IMR-90 (cell line): ENCODE data around the gene DUSP12. TPM values are rescaled to one million over a fixed set of nuclear protein-coding genes. Genes with fewer than 3 reads are reported as not detected.

ENCODE experiments used
- ATAC-seq: fragments of 200-7000 bp; cut with Tn5 transposase; 2 replicates; pipeline ENCODE4 v1.9.1; 2020; ENCODE audit warnings: low read depth, mild to moderate bottlenecking, moderate library complexity
- BruUV-seq: library from RNA; stranded (reverse); fragments of 400-500 nt; replicated peaks from 2 replicates; lab custom pipeline; 2021; lab: Mats Ljungman, UMichigan
- CTCF ChIA-PET: fragments of 300-600 bp; formaldehyde crosslinking; extraction: SDS; loops from one replicate; lab custom pipeline; 2021; ENCODE audit warnings: antibody characterized with exemption; lab: Yijun Ruan, JAX
- POLR2A ChIA-PET: fragments of 300-600 bp; sonication (Branson Sonifier 250); formaldehyde crosslinking; loops from one replicate; lab custom pipeline; 2022; ENCODE audit warnings: antibody characterized with exemption; ENCODE audit not compliant: unreplicated experiment; lab: Charles Lee
- DNase-seq: peaks from one replicate; pipeline ENCODE4 v3.0.0; 2013
- H2AFZ ChIP-seq: replicated peaks from 2 replicates; pipeline ENCODE3; 2013; ENCODE audit warnings: low read length, mild to moderate bottlenecking; ENCODE audit not compliant: poor library complexity
- H2AK5ac ChIP-seq: 2 replicates; pipeline ENCODE4 v1.6.1; 2013; ENCODE audit warnings: low read depth, low read length, inconsistent platforms
- H2AK9ac ChIP-seq: replicated peaks from 2 replicates; pipeline ENCODE3; 2013; ENCODE audit warnings: mild to moderate bottlenecking, low read depth, low read length, moderate library complexity; ENCODE audit not compliant: poor library complexity
- H2BK120ac ChIP-seq: 2 replicates; pipeline ENCODE4 v1.6.1; 2013; ENCODE audit warnings: low read depth, low read length, inconsistent platforms
- H2BK15ac ChIP-seq: 3 replicates; pipeline ENCODE4 v1.6.1; 2013; ENCODE audit warnings: low read depth, low read length, inconsistent platforms
- H2BK20ac ChIP-seq: 2 replicates; pipeline ENCODE4 v1.6.1; 2013; ENCODE audit warnings: low read depth, mild to moderate bottlenecking, inconsistent platforms, low read length, moderate library complexity
- H2BK5ac ChIP-seq: 2 replicates; pipeline ENCODE4 v1.6.1; 2013; ENCODE audit warnings: mild to moderate bottlenecking, low read depth, low read length, inconsistent platforms; ENCODE audit not compliant: poor library complexity, severe bottlenecking
- H3K14ac ChIP-seq: replicated peaks from 2 replicates; pipeline ENCODE4 v1.6.1; 2013; ENCODE audit warnings: low read depth, low read length, inconsistent platforms
- H3K18ac ChIP-seq: 2 replicates; pipeline ENCODE4 v1.6.1; 2013; ENCODE audit warnings: low read depth, low read length, control low read depth
- H3K23ac ChIP-seq: 2 replicates; pipeline ENCODE4 v1.6.1; 2013; ENCODE audit warnings: low read depth, low read length, inconsistent platforms
- H3K27ac ChIP-seq: 2 replicates; pipeline ENCODE4 v1.5.1; 2013; ENCODE audit warnings: mild to moderate bottlenecking, control low read depth, low read length; ENCODE audit not compliant: insufficient read depth
- H3K27me3 ChIP-seq: 2 replicates; pipeline ENCODE4 v1.6.1; 2013; ENCODE audit warnings: low read length; ENCODE audit not compliant: control insufficient read depth, insufficient read depth
- H3K36me3 ChIP-seq: 2 replicates; pipeline ENCODE4 v1.6.1; 2013; ENCODE audit warnings: low read length, mixed read lengths; ENCODE audit not compliant: control insufficient read depth, insufficient read depth
- H3K4ac ChIP-seq: 2 replicates; pipeline ENCODE4 v1.6.1; 2013; ENCODE audit warnings: low read depth, low read length, inconsistent platforms
- H3K4me1 ChIP-seq: 2 replicates; pipeline ENCODE4 v1.6.1; 2013; ENCODE audit warnings: low read length, mixed read lengths; ENCODE audit not compliant: control insufficient read depth, insufficient read depth
- H3K4me2 ChIP-seq: 2 replicates; pipeline ENCODE4 v1.6.1; 2013; ENCODE audit warnings: low read depth, mild to moderate bottlenecking, control low read depth, low read length, moderate library complexity
- H3K4me3 ChIP-seq: 2 replicates; pipeline ENCODE4 v1.5.1; 2013; ENCODE audit warnings: low read depth, mild to moderate bottlenecking, control low read depth, low read length, moderate library complexity; ENCODE audit not compliant: insufficient read depth
- H3K56ac ChIP-seq: 2 replicates; pipeline ENCODE4 v1.6.1; 2013; ENCODE audit warnings: low read length, inconsistent platforms; ENCODE audit not compliant: insufficient read depth; ENCODE audit errors: extremely low read depth
- H3K79me1 ChIP-seq, 2 experiments: 2 replicates each; pipeline ENCODE4 v1.6.1; 2013; ENCODE audit warnings: low read length in 2 of 2, inconsistent platforms in 1 of 2, low read depth in 1 of 2
- H3K9ac ChIP-seq: 2 replicates; pipeline ENCODE4 v1.6.1; 2013; ENCODE audit warnings: low read depth, low read length, control low read depth
- H3K9me1 ChIP-seq: 2 replicates; pipeline ENCODE4 v1.6.1; 2013; ENCODE audit warnings: low read length, inconsistent platforms; ENCODE audit not compliant: insufficient read depth
- H3K9me3 ChIP-seq: 2 replicates; pipeline ENCODE4 v1.6.1; 2013; ENCODE audit warnings: low read length; ENCODE audit not compliant: control insufficient read depth, insufficient read depth
- H4K20me1 ChIP-seq: 2 replicates; pipeline ENCODE4 v1.6.1; 2013; ENCODE audit warnings: low read length, inconsistent platforms; ENCODE audit not compliant: insufficient read depth
- H4K5ac ChIP-seq: 2 replicates; pipeline ENCODE4 v1.6.1; 2013; ENCODE audit warnings: mild to moderate bottlenecking, low read depth, low read length, control low read depth
- H4K8ac ChIP-seq, 2 experiments: 2 replicates each; pipeline ENCODE4 v1.6.1; 2013; ENCODE audit warnings: low read depth in 2 of 2, low read length in 2 of 2, control low read depth in 1 of 2, inconsistent platforms in 1 of 2
- H4K91ac ChIP-seq: 2 replicates; pipeline ENCODE4 v1.6.1; 2013; ENCODE audit warnings: low read depth, low read length, inconsistent platforms; ENCODE audit not compliant: insufficient read depth
- BHLHE40 ChIP-seq: fragments of 150-350 bp; IDR thresholded peaks from 2 replicates; pipeline ENCODE4 v1.6.1; 2016; ENCODE audit warnings: mild to moderate bottlenecking, low read depth, low read length
- CEBPB ChIP-seq: IDR thresholded peaks from 2 replicates; pipeline ENCODE4 v1.6.1; 2012; ENCODE audit warnings: low read depth, low read length, improper control_type of control experiment
- CHD1 ChIP-seq: IDR thresholded peaks from 2 replicates; pipeline ENCODE4 v1.6.1; 2012; ENCODE audit warnings: low read depth, low read length, improper control_type of control experiment
- CTCF ChIP-seq: conservative IDR thresholded peaks from 2 replicates; pipeline ENCODE4 v1.5.1; 2012; ENCODE audit warnings: mild to moderate bottlenecking, low read depth, low read length, improper control_type of control experiment
- ELK1 ChIP-seq: fragments of 150-350 bp; IDR thresholded peaks from 2 replicates; pipeline ENCODE4 v1.6.1; 2016; ENCODE audit warnings: low read depth, mild to moderate bottlenecking, low read length, moderate library complexity, borderline replicate concordance
- FOS ChIP-seq: fragments of 150-350 bp; IDR thresholded peaks from 2 replicates; pipeline ENCODE4 v1.6.1; 2016; ENCODE audit warnings: low read depth, low read length
- MAFK ChIP-seq: IDR thresholded peaks from 2 replicates; pipeline ENCODE4 v1.6.1; 2012; ENCODE audit warnings: low read depth, low read length, improper control_type of control experiment
- MAZ ChIP-seq: IDR thresholded peaks from 2 replicates; pipeline ENCODE4 v1.6.1; 2012; ENCODE audit warnings: low read depth, mild to moderate bottlenecking, low read length, improper control_type of control experiment, moderate library complexity, borderline replicate concordance
- MXI1 ChIP-seq: IDR thresholded peaks from 2 replicates; pipeline ENCODE4 v1.6.1; 2012; ENCODE audit warnings: low read depth, mild to moderate bottlenecking, low read length, moderate library complexity, borderline replicate concordance
- NFE2L2 ChIP-seq: fragments of 150-350 bp; IDR thresholded peaks from 2 replicates; pipeline ENCODE4 v1.6.1; 2016; ENCODE audit warnings: low read depth, mild to moderate bottlenecking, low read length
- POLR2A ChIP-seq: IDR thresholded peaks from 2 replicates; pipeline ENCODE4 v1.6.1; 2012; ENCODE audit warnings: mild to moderate bottlenecking, low read depth, low read length
- RAD21 ChIP-seq: IDR thresholded peaks from 2 replicates; pipeline ENCODE4 v1.6.1; 2012; ENCODE audit warnings: low read length, improper control_type of control experiment
- RCOR1 ChIP-seq: IDR thresholded peaks from 2 replicates; pipeline ENCODE4 v1.6.1; 2012; ENCODE audit warnings: mild to moderate bottlenecking, low read length, improper control_type of control experiment; ENCODE audit not compliant: insufficient replicate concordance
- RFX5 ChIP-seq: IDR thresholded peaks from 2 replicates; pipeline ENCODE4 v1.8.0; 2012; ENCODE audit warnings: low read depth, mild to moderate bottlenecking, low read length, moderate library complexity
- SMC3 ChIP-seq: fragments of 150-350 bp; IDR thresholded peaks from 2 replicates; pipeline ENCODE4 v1.6.1; 2016; ENCODE audit warnings: low read depth, mild to moderate bottlenecking, antibody characterized with exemption, low read length, moderate library complexity
- USF2 ChIP-seq: fragments of 150-350 bp; IDR thresholded peaks from 2 replicates; pipeline ENCODE4 v1.6.1; 2017; ENCODE audit warnings: mild to moderate bottlenecking, antibody characterized with exemption, low read length, low read depth
- WGBS, 2 experiments: methylation state at CpG; one replicate each; pipeline versions ENCODE4 v1.1.5 to v1.1.7; 2013; ENCODE audit warnings: missing lambda C conversion rate in 2 of 2; ENCODE audit not compliant: insufficient read length in 1 of 2; ENCODE audit errors: extremely low coverage in 2 of 2; 5-methylcytosine and 5-hydroxymethylcytosine counted together
- dilution Hi-C: fragments of 300-500 bp; cut with HindIII; formaldehyde crosslinking; loops from one replicate; pipeline ENCODE4 v1.14.3; 2018; ENCODE audit warnings: low sequenced_read_pairs; ENCODE audit not compliant: unreplicated experiment
- in situ Hi-C: fragments of 300-500 bp; cut with MboI; formaldehyde crosslinking; loops from 3 replicates; pipeline ENCODE4 v1.14.3; 2019; ENCODE audit warnings: low sequenced_read_pairs, inconsistent platforms, mixed read lengths
- intact Hi-C: fragments of 100-400 bp; cut with micrococcal nuclease; formaldehyde crosslinking; loops from 2 replicates; pipeline ENCODE4 v1.10.0; 2022
- polyA plus RNA-seq, 3 experiments: library from polyadenylated mRNA; depleted of rRNA; stranded (reverse); fragments of >200 nt; gene quantifications; 2 replicates each; pipeline ENCODE4 v1.2.3, GENCODE V29; 2012; ENCODE audit warnings: low replicate concordance in 1 of 3
- total RNA-seq: library from RNA; depleted of rRNA; stranded (reverse); fragments of >200 nt; gene quantifications from 2 replicates; pipeline ENCODE4 v1.2.3, GENCODE V29; 2012

The DUSP12 gene
- total and polyA plus RNA-seq, 2 of the 4 experiments (the other 2 are of a cell fraction) = 31.5 to 35.6 TPM

- Histone ChIP-seq H3K9me1 (peaks cover 6% of the 10 kb centered on the region; the same call in 1 of the 2 replicates), H4K20me1 (peaks cover 4% of the 10 kb centered on the region; the same call in 1 of the 2 replicates), H2BK5ac (peak overlapping the region; percentile 61), H2BK15ac (0 out of 3 replicates have a peak overlapping the region, but pooled peaks have one; percentile 67), H3K4ac (peak overlapping the region; percentile 2; the same call in 1 of the 2 replicates), H3K27ac (no peak overlapping the region), H3K4me3 (no peak overlapping the region), H4K5ac (no peak overlapping the region), H3K9me3 (no peaks in the 10 kb centered on the region), H2BK20ac (no peak overlapping the region), H3K23ac (no peak overlapping the region), H3K56ac (no peak overlapping the region), H4K8ac (peak overlapping the region; percentile 6 to 43; a peak in 1 of 4 replicates), H2AFZ (no peak overlapping the region), H3K9ac (no peak overlapping the region), H4K91ac (no peak overlapping the region), H3K14ac (peak overlapping the region; percentile 33; the same call in 1 of the 2 replicates), H2BK120ac (no peak overlapping the region), H3K36me3 (no peaks in the 10 kb centered on the region), H3K79me1 (no peaks in the 10 kb centered on the region), H3K4me2 (no peak overlapping the region), H3K27me3 (no peaks in the 10 kb centered on the region), H2AK5ac (peak overlapping the region; percentile 33; the same call in 1 of the 2 replicates), H3K4me1 (peaks cover 11% of the 10 kb centered on the region), H3K18ac (peak overlapping the region; percentile 59; the same call in 1 of the 2 replicates), H2AK9ac (no peak overlapping the region)
- no TSS peak for BruUV-seq
- CTCF ChIA-PET = no interaction called here
- POLR2A ChIA-PET = no interaction called here
- DNase-seq (no peak), ATAC-seq (no peak)
- in situ Hi-C loops = no loop called here
- intact Hi-C loops = no loop called here
- dilution Hi-C loops = no loop called here
- TF ChIP-seq MAZ (no peak), ELK1 (no peak), BHLHE40 (no peak), SMC3 (no peak), POLR2A (no peak), MAFK (no peak), CEBPB (no peak), CHD1 (no peak), MXI1 (no peak), NFE2L2 (no peak), CTCF (no peak), RCOR1 (no peak), RFX5 (no peak), USF2 (no peak), FOS (no peak), RAD21 (no peak)
- no CpG with 5 or more reads among the region's 4 CpGs for WGBS, 2 experiments
Observed at GRCh38 chr1:161705537-161705936, 44.0 kb upstream of the DUSP12 start.
